A673 (cell line): ENCODE measurements around the gene ZW10. TPM values are rescaled to one million over a fixed set of nuclear protein-coding genes. Genes with fewer than 3 reads are reported as not detected.

Experiments
- BruUV-seq: library from RNA; stranded (reverse); fragments of 400-500 nt; replicated peaks from 2 replicates; lab custom pipeline; 2021; lab: Mats Ljungman, UMichigan
- CTCF ChIA-PET: fragments of 300-600 bp; sonication (Branson Sonifier 250); formaldehyde crosslinking; loops from one replicate; lab custom pipeline; 2022; ENCODE audit warnings: antibody characterized with exemption; lab: Charles Lee
- POLR2A ChIA-PET: fragments of 300-600 bp; sonication (Branson Sonifier 250); formaldehyde crosslinking; loops from one replicate; lab custom pipeline; 2022; ENCODE audit warnings: antibody characterized with exemption; ENCODE audit not compliant: low non-redundant PET; lab: Charles Lee
- DNase-seq: peaks from one replicate; pipeline ENCODE4 v3.0.0-alpha.2; 2015; ENCODE audit warnings: low spot score
- H3K27ac ChIP-seq: fragments of 200-600 bp; sonication (generic); 2 replicates; pipeline ENCODE4 v1.5.1; 2016; ENCODE audit warnings: mixed run types, low read depth, mild to moderate bottlenecking, mixed read lengths, antibody characterized with exemption, low read length; ENCODE audit not compliant: poor library complexity, severe bottlenecking
- H3K27me3 ChIP-seq: fragments of 200-600 bp; sonication (generic); replicated peaks from 2 replicates; pipeline ENCODE4 v1.6.1; 2017; ENCODE audit warnings: mixed run types, low read depth, mild to moderate bottlenecking, mixed read lengths, antibody characterized with exemption, low read length; ENCODE audit not compliant: insufficient read depth, poor library complexity
- H3K36me3 ChIP-seq: fragments of 200-600 bp; sonication (generic); 2 replicates; pipeline ENCODE4 v1.6.1; 2016; ENCODE audit warnings: mixed run types, mild to moderate bottlenecking, mixed read lengths, antibody characterized with exemption, low read length; ENCODE audit not compliant: insufficient read depth, poor library complexity, severe bottlenecking
- H3K4me1 ChIP-seq: fragments of 200-600 bp; sonication (generic); 2 replicates; pipeline ENCODE4 v1.6.1; 2017; ENCODE audit warnings: mixed run types, mild to moderate bottlenecking, mixed read lengths, antibody characterized with exemption, low read length; ENCODE audit not compliant: insufficient read depth, poor library complexity, severe bottlenecking
- H3K4me3 ChIP-seq: fragments of 200-600 bp; sonication (generic); 2 replicates; pipeline ENCODE4 v1.5.1; 2016; ENCODE audit warnings: low read depth, mixed run types, mild to moderate bottlenecking, mixed read lengths, low read length; ENCODE audit not compliant: poor library complexity, severe bottlenecking
- H3K9me3 ChIP-seq: fragments of 200-600 bp; sonication (generic); 2 replicates; pipeline ENCODE4 v1.6.1; 2016; ENCODE audit warnings: mixed run types, low read depth, mild to moderate bottlenecking, mixed read lengths, antibody characterized with exemption, low read length; ENCODE audit not compliant: poor library complexity, severe bottlenecking
- CTCF ChIP-seq: fragments of 300-800, 200-600 bp; sonication (generic); conservative IDR thresholded peaks from 2 replicates; pipeline ENCODE4 v1.5.1; 2017; ENCODE audit warnings: low read depth, mild to moderate bottlenecking, antibody characterized with exemption, low read length, moderate library complexity, mixed read lengths
- EZH2 ChIP-seq: fragments of 200-600 bp; sonication (generic); IDR thresholded peaks from 2 replicates; pipeline ENCODE4 v1.6.1; 2017; ENCODE audit warnings: borderline replicate concordance, low read depth, mild to moderate bottlenecking, mixed read lengths, antibody characterized with exemption, low read length; ENCODE audit not compliant: poor library complexity, severe bottlenecking
- intact Hi-C: fragments of 100-400 bp; cut with micrococcal nuclease; formaldehyde crosslinking; loops from one replicate; pipeline ENCODE4 v1.10.0; 2022; ENCODE audit not compliant: unreplicated experiment
- total RNA-seq: library from RNA; stranded (reverse); gene quantifications from 2 replicates; pipeline ENCODE4 v1.2.3, GENCODE V29; 2021

The ZW10 gene
- total RNA-seq, 1 experiment from 2014 or later: 31.4 TPM

- H3K9me3 ChIP-seq: no peaks in the 10 kb centered on the region
- no peak overlapping the region for H3K27ac ChIP-seq
- ChIA-PET CTCF (interaction anchor here (0.5 to 1.0 kb wide), 2 partner anchors 9 to 689 kb away, joined by 4 to 6 read pairs; no protein-coding TSS in a partner anchor), POLR2A (no interaction called here)
- H3K36me3 ChIP-seq: no peaks in the 10 kb centered on the region
- TF ChIP-seq CTCF (peak; percentile 32; the same call in 1 of the 2 replicates), EZH2 (no peak)
- no peaks in the 10 kb centered on the region for H3K27me3 ChIP-seq
- intact Hi-C loops: loop anchor here (10.0 kb wide), 1 partner anchor 224 kb away; no protein-coding TSS in a partner anchor
- peaks cover 17% of the 10 kb centered on the region for H3K4me1 ChIP-seq
- no TSS peak for BruUV-seq
- peak; percentile 89 for DNase-seq
- H3K4me3 ChIP-seq: no peak overlapping the region
These were observed 4.8 kb upstream of the ZW10 start for GRCh38 chr11:113778111-113778910.

- no peak overlapping the region for H3K27ac ChIP-seq
- no peaks in the 10 kb centered on the region for H3K27me3 ChIP-seq
- H3K4me3 ChIP-seq: peak overlapping the region; percentile 93
- TF ChIP-seq CTCF (no peak), EZH2 (no peak)
- ChIA-PET CTCF (no interaction called here), POLR2A (no interaction called here)
- H3K9me3 ChIP-seq: no peaks in the 10 kb centered on the region
- peaks cover 17% of the 10 kb centered on the region for H3K4me1 ChIP-seq
- no peak for DNase-seq
- intact Hi-C loops: loop anchor here (10.0 kb wide), 1 partner anchor 219 kb away; no protein-coding TSS in a partner anchor
- no peaks in the 10 kb centered on the region for H3K36me3 ChIP-seq
- no TSS peak for BruUV-seq
These were observed 647 bp upstream of the ZW10 start for GRCh38 chr11:113774174-113774503.

GRCh38 chr11:113773092-113773415, 438 bp downstream of the ZW10 start:
- Histone ChIP-seq H3K27me3 (no peaks in the 10 kb centered on the region), H3K4me1 (peaks cover 7% of the 10 kb centered on the region), H3K27ac (peak overlapping the region; percentile 88), H3K9me3 (no peaks in the 10 kb centered on the region), H3K36me3 (peaks cover 7% of the 10 kb centered on the region), H3K4me3 (peak overlapping the region; percentile 93)
- BruUV-seq: no TSS peak
- intact Hi-C loops: loop anchor here (10.0 kb wide), 1 partner anchor 218 kb away; no protein-coding TSS in a partner anchor
- CTCF ChIA-PET: interaction anchor here (1.1 kb wide), 1 partner anchor 14 kb away, joined by 3 read pairs; no protein-coding TSS in a partner anchor
- peak; percentile 48 for DNase-seq
- POLR2A ChIA-PET: interaction anchor here (0.6 kb wide), 1 partner anchor 26 kb away, joined by 3 read pairs; no protein-coding TSS in a partner anchor
- TF ChIP-seq EZH2: no peak
- TF ChIP-seq CTCF: no peak
